ENCODE results near the gene NAB2.

Gene NAB2

DNA sequence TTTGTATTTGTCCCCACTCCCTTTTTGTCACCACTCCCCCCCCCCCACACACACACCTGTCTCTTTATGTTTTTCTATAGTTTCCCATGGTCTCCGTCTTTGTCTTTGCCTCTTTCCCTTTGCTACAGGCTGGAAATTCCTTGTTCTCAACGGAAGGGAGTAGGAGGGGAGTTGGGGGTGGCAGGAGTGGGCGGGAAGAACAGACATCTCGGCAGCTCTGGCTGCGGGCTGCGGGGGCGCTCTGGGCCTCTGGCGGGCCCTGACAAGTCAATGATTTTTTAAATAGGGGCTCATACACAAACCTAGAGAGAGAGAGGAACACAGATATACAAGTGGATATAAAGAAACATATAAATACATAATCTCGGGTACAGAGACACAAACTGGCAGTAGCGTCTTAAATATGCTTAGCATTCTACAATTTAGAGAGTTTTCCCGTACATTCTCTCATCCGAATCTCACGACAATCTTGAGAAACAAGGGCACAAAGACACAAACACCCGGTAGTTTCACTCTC is 2.4 kb upstream of the NAB2 start (continued):
- TF ChIP-seq, protein P1, sequence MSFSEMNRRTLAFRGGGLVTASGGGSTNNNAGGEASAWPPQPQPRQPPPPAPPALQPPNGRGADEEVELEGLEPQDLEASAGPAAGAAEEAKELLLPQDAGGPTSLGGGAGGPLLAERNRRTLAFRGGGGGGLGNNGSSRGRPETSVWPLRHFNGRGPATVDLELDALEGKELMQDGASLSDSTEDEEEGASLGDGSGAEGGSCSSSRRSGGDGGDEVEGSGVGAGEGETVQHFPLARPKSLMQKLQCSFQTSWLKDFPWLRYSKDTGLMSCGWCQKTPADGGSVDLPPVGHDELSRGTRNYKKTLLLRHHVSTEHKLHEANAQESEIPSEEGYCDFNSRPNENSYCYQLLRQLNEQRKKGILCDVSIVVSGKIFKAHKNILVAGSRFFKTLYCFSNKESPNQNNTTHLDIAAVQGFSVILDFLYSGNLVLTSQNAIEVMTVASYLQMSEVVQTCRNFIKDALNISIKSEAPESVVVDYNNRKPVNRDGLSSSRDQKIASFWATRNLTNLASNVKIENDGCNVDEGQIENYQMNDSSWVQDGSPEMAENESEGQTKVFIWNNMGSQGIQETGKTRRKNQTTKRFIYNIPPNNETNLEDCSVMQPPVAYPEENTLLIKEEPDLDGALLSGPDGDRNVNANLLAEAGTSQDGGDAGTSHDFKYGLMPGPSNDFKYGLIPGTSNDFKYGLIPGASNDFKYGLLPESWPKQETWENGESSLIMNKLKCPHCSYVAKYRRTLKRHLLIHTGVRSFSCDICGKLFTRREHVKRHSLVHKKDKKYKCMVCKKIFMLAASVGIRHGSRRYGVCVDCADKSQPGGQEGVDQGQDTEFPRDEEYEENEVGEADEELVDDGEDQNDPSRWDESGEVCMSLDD (tag by site-specific recombination; IDR thresholded peaks at IDR 0.05) = 0 out of 2 replicates have a peak, but pooled peaks have one; percentile 32
- TF ChIP-seq ZNF76 (tag by site-specific recombination; IDR thresholded peaks at IDR 0.05; ENCODE audit: borderline replicate concordance, low read depth) = no peak
- TF ChIP-seq ZNF544 (tag by site-specific recombination; IDR thresholded peaks at IDR 0.05) = no peak
- TF ChIP-seq ZNF404 (tag by site-specific recombination; IDR thresholded peaks at IDR 0.05) = no peak
- no peak for TF ChIP-seq ZNF48 (tag by site-specific recombination; IDR thresholded peaks at IDR 0.05)
- TF ChIP-seq ZNF274 (IDR thresholded peaks at IDR 0.05; ENCODE audit: low read length) = no peak
- no peak for TF ChIP-seq ZNF274 (tag by site-specific recombination; IDR thresholded peaks at IDR 0.05; ENCODE audit: borderline replicate concordance)
- peak; percentile 45 for TF ChIP-seq IKZF3 (tag by site-specific recombination; IDR thresholded peaks at IDR 0.05)
- TF ChIP-seq OSR2 (tag by site-specific recombination; IDR thresholded peaks at IDR 0.05) = no peak
- TF ChIP-seq OVOL3 (tag by site-specific recombination; IDR thresholded peaks at IDR 0.05) = no peak
- TF ChIP-seq RBAK (tag by site-specific recombination; IDR thresholded peaks at IDR 0.05) = no peak
- TF ChIP-seq ZNF132 (tag by site-specific recombination; IDR thresholded peaks at IDR 0.05; ENCODE audit: borderline replicate concordance) = no peak
- TF ChIP-seq ZNF514 (tag by site-specific recombination; IDR thresholded peaks at IDR 0.05) = no peak
- TF ChIP-seq, protein P2, sequence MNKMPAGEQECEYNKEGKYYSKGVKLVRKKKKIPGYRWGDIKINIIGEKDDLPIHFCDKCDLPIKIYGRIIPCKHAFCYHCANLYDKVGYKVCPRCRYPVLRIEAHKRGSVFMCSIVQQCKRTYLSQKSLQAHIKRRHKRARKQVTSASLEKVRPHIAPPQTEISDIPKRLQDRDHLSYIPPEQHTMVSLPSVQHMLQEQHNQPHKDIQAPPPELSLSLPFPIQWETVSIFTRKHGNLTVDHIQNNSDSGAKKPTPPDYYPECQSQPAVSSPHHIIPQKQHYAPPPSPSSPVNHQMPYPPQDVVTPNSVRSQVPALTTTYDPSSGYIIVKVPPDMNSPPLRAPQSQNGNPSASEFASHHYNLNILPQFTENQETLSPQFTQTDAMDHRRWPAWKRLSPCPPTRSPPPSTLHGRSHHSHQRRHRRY (tag by site-specific recombination; IDR thresholded peaks at IDR 0.05) = no peak
- TF ChIP-seq ZNF248 (tag by site-specific recombination; IDR thresholded peaks at IDR 0.05) = no peak
- TF ChIP-seq, protein P3, sequence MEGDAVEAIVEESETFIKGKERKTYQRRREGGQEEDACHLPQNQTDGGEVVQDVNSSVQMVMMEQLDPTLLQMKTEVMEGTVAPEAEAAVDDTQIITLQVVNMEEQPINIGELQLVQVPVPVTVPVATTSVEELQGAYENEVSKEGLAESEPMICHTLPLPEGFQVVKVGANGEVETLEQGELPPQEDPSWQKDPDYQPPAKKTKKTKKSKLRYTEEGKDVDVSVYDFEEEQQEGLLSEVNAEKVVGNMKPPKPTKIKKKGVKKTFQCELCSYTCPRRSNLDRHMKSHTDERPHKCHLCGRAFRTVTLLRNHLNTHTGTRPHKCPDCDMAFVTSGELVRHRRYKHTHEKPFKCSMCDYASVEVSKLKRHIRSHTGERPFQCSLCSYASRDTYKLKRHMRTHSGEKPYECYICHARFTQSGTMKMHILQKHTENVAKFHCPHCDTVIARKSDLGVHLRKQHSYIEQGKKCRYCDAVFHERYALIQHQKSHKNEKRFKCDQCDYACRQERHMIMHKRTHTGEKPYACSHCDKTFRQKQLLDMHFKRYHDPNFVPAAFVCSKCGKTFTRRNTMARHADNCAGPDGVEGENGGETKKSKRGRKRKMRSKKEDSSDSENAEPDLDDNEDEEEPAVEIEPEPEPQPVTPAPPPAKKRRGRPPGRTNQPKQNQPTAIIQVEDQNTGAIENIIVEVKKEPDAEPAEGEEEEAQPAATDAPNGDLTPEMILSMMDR (tag by site-specific recombination; IDR thresholded peaks at IDR 0.05) = peak; percentile 63; the same call in 1 of the 2 replicates
- peak; percentile 77 for TF ChIP-seq ZNF335 (tag by site-specific recombination; conservative IDR thresholded peaks at IDR 0.05)
- no peak for TF ChIP-seq ZNF623 (tag by site-specific recombination; IDR thresholded peaks at IDR 0.05)
- no peak for TF ChIP-seq ZNF791 (tag by site-specific recombination; IDR thresholded peaks at IDR 0.05)
- no peak for TF ChIP-seq ZNF610 (tag by site-specific recombination; IDR thresholded peaks at IDR 0.05; ENCODE audit: borderline replicate concordance)
- peak; percentile 4 for TF ChIP-seq SP2 (tag by site-specific recombination; IDR thresholded peaks at IDR 0.05)
- TF ChIP-seq, protein P4, sequence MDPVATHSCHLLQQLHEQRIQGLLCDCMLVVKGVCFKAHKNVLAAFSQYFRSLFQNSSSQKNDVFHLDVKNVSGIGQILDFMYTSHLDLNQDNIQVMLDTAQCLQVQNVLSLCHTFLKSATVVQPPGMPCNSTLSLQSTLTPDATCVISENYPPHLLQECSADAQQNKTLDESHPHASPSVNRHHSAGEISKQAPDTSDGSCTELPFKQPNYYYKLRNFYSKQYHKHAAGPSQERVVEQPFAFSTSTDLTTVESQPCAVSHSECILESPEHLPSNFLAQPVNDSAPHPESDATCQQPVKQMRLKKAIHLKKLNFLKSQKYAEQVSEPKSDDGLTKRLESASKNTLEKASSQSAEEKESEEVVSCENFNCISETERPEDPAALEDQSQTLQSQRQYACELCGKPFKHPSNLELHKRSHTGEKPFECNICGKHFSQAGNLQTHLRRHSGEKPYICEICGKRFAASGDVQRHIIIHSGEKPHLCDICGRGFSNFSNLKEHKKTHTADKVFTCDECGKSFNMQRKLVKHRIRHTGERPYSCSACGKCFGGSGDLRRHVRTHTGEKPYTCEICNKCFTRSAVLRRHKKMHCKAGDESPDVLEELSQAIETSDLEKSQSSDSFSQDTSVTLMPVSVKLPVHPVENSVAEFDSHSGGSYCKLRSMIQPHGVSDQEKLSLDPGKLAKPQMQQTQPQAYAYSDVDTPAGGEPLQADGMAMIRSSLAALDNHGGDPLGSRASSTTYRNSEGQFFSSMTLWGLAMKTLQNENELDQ (tag by site-specific recombination; IDR thresholded peaks at IDR 0.05; ENCODE audit: low read depth) = no peak
- TF ChIP-seq FEZF1 (tag by site-specific recombination; IDR thresholded peaks at IDR 0.05) = no peak
- TF ChIP-seq ZNF133 (tag by site-specific recombination; IDR thresholded peaks at IDR 0.05) = no peak
- TF ChIP-seq ZNF175 (tag by site-specific recombination; IDR thresholded peaks at IDR 0.05) = no peak
- no peak for TF ChIP-seq ZNF654 (tag by site-specific recombination; IDR thresholded peaks at IDR 0.05; ENCODE audit: low read depth)
- no peak for TF ChIP-seq ZEB2 (tag by site-specific recombination; IDR thresholded peaks at IDR 0.05)
- no peak for TF ChIP-seq ZNF664 (tag by site-specific recombination; IDR thresholded peaks at IDR 0.05)
- TF ChIP-seq, protein P5, sequence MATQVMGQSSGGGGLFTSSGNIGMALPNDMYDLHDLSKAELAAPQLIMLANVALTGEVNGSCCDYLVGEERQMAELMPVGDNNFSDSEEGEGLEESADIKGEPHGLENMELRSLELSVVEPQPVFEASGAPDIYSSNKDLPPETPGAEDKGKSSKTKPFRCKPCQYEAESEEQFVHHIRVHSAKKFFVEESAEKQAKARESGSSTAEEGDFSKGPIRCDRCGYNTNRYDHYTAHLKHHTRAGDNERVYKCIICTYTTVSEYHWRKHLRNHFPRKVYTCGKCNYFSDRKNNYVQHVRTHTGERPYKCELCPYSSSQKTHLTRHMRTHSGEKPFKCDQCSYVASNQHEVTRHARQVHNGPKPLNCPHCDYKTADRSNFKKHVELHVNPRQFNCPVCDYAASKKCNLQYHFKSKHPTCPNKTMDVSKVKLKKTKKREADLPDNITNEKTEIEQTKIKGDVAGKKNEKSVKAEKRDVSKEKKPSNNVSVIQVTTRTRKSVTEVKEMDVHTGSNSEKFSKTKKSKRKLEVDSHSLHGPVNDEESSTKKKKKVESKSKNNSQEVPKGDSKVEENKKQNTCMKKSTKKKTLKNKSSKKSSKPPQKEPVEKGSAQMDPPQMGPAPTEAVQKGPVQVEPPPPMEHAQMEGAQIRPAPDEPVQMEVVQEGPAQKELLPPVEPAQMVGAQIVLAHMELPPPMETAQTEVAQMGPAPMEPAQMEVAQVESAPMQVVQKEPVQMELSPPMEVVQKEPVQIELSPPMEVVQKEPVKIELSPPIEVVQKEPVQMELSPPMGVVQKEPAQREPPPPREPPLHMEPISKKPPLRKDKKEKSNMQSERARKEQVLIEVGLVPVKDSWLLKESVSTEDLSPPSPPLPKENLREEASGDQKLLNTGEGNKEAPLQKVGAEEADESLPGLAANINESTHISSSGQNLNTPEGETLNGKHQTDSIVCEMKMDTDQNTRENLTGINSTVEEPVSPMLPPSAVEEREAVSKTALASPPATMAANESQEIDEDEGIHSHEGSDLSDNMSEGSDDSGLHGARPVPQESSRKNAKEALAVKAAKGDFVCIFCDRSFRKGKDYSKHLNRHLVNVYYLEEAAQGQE (tag by site-specific recombination; IDR thresholded peaks at IDR 0.05) = no peak
- TF ChIP-seq, protein P6, sequence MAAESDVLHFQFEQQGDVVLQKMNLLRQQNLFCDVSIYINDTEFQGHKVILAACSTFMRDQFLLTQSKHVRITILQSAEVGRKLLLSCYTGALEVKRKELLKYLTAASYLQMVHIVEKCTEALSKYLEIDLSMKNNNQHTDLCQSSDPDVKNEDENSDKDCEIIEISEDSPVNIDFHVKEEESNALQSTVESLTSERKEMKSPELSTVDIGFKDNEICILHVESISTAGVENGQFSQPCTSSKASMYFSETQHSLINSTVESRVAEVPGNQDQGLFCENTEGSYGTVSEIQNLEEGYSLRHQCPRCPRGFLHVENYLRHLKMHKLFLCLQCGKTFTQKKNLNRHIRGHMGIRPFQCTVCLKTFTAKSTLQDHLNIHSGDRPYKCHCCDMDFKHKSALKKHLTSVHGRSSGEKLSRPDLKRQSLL (tag by site-specific recombination; IDR thresholded peaks at IDR 0.05) = no peak
